Endothelial cell (in vitro differentiated cells): ENCODE measurements around the gene MAPKAPK2. TPM values are rescaled to one million over a fixed set of nuclear protein-coding genes. Genes with fewer than 3 reads are reported as not detected.

ENCODE experiments used
- DNase-seq: peaks from one replicate; pipeline ENCODE4 v3.0.0; 2021; ENCODE audit warnings: low spot score
- H3K27ac Mint-ChIP-seq: one replicate; pipeline ENCODE4 v1.8.0; 2021; ENCODE audit warnings: mixed read lengths, inconsistent platforms; ENCODE audit not compliant: unreplicated experiment
- H3K27me3 Mint-ChIP-seq: one replicate; pipeline ENCODE4 v1.8.0; 2021; ENCODE audit warnings: mild to moderate bottlenecking, moderate library complexity, mixed read lengths, inconsistent platforms; ENCODE audit not compliant: unreplicated experiment
- H3K36me3 Mint-ChIP-seq: one replicate; pipeline ENCODE4 v1.8.0; 2021; ENCODE audit warnings: mild to moderate bottlenecking, low read depth, mixed read lengths, inconsistent platforms; ENCODE audit not compliant: unreplicated experiment
- H3K4me1 Mint-ChIP-seq: one replicate; pipeline ENCODE4 v1.8.0; 2021; ENCODE audit warnings: mild to moderate bottlenecking, mixed read lengths, inconsistent platforms; ENCODE audit not compliant: unreplicated experiment
- H3K4me3 Mint-ChIP-seq: one replicate; pipeline ENCODE4 v1.8.0; 2021; ENCODE audit warnings: mild to moderate bottlenecking, mixed read lengths, inconsistent platforms; ENCODE audit not compliant: unreplicated experiment
- H3K9me3 Mint-ChIP-seq: one replicate; pipeline ENCODE4 v1.8.0; 2021; ENCODE audit warnings: mixed read lengths, inconsistent platforms; ENCODE audit not compliant: unreplicated experiment
- CTCF ChIP-seq: fragments of 200-600 bp; sonication (generic); IDR thresholded peaks from one replicate; pipeline ENCODE4 v1.5.0; 2021; ENCODE audit warnings: antibody characterized with exemption; ENCODE audit not compliant: unreplicated experiment
- total RNA-seq: library from RNA; stranded (reverse); fragmentation: NEBNext Ultra II Directional; extraction: Animal tissue kit (Norgen Biotek cat#: 25700); gene quantifications from one replicate; pipeline ENCODE4 v1.2.1, GENCODE V29; 2021; ENCODE audit not compliant: unreplicated experiment

The MAPKAPK2 gene
- total RNA-seq, 1 donor from 2014 or later = 109 TPM

DNA sequence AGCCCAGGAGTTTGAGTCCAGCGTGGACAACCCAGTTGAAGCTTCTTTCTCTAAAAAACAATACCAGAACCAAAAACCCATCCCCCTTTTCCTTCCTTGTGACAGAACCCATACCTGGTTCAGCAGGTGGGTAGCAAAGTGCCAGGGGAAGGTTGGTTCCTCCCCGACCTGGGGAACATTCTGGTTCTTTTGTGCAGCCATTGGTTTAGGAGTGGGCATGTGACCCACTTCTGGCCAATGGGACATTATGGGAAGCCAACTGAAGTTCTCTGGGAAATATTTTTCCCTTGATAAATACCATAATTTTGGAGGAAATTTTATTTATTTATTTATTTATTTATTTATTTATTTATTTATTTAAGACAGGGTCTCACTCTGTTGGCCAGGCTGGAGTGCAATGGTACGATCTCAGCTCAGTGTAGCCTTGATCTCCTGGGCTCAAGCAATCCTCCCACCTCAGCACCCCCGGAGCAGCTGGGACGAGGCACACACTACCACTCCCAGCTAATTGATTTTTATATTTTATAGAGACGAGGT is 15.8 kb upstream of the MAPKAPK2 start:
- no peak for TF ChIP-seq CTCF
- Mint-ChIP-seq H3K4me1 (peaks cover 25% of the 10 kb centered on the region), H3K27me3 (peaks cover 4% of the 10 kb centered on the region), H3K9me3 (no peaks in the 10 kb centered on the region), H3K4me3 (no peak overlapping the region), H3K27ac (no peak overlapping the region), H3K36me3 (no peaks in the 10 kb centered on the region)
- no peak for DNase-seq

DNA sequence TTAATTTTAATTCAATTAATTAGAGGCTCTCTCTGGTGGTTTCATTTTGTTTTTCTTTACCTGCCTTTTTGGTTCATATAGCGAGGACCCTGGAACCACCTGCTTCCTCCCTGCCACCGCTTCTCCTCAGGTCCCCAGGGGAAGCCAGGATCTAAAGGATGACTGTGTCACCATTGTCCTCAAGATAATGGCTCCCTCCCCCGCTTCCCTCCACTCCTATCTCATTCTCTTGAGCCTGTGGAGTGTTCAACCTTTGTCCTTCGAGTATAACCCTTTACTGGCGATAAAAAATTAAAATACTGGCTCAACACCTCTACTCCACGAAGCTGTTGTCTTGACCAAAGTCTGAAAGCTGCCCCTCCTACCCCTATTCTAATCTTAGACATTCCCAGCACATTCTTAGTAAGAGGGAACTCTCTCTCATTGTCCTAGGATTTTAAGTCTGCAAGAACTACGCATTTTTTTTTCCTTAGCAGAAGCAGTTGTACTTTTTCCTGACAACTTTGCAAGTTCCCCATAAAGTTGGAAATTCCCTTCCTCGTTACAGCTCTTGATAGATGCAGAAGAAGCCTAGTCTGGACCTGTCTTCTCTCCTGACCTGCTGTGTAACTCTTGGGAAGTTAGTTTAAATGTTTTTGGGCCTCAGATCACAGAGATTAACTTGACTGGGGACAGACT is 12.6 kb upstream of the MAPKAPK2 start:
- Mint-ChIP-seq H3K4me3 (no peak overlapping the region), H3K9me3 (no peaks in the 10 kb centered on the region), H3K27ac (no peak overlapping the region), H3K36me3 (no peaks in the 10 kb centered on the region), H3K27me3 (peaks cover 4% of the 10 kb centered on the region), H3K4me1 (peaks cover 23% of the 10 kb centered on the region)
- no peak for DNase-seq
- TF ChIP-seq CTCF = no peak

DNA sequence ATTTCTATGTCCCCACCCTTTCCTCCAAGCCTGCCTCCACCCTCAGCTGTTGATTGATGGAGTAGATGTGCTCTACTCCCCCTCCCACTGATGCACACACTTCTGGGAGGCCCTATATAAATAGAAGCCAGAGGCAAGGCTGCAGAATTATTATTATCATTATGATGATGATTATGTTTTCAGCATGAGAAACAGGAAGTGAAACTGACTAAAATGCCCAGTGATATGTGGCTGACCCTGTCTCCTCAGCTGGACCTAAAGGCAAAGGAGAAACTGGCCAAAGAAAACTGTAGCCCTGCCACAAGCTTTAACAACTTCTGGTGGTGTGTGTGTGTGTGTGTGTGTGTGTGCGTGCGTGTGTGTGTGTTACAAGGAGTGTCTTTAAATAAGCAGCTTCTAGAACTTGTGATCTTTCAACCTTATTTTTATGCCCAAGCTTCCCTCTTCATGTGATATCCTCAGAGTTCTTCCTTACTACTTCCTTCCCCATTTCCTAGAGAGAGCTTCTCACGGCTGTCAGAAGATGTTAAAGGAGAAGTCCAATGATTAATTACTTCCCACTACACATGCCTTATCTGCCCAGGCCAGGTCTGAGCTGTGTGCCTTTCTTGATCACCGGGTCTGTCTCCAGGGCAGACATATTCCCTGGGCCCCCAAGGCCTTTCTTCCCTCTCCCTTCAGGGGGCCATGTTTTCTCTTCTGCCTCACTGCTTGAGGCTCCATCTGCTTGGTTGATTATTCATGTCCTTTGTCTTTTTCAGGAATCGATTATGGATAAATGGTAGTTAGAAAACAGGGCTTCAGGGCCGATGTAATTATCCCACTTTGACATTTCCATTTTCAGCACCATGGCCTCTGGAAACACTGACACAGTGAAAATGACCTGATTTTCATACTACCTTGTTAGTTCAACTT is 11.6 kb upstream of the MAPKAPK2 start:
- Mint-ChIP-seq H3K27ac (no peak overlapping the region), H3K36me3 (no peaks in the 10 kb centered on the region), H3K4me1 (peaks cover 17% of the 10 kb centered on the region), H3K4me3 (no peak overlapping the region), H3K9me3 (no peaks in the 10 kb centered on the region), H3K27me3 (no peaks in the 10 kb centered on the region)
- TF ChIP-seq CTCF = no peak
- no peak for DNase-seq

GRCh38 chr1:206674236-206674635 is 10.5 kb upstream of the MAPKAPK2 start:
- TF ChIP-seq CTCF = no peak
- no peaks in the 10 kb centered on the region for H3K27me3 Mint-ChIP-seq
- H3K4me1 Mint-ChIP-seq = peaks cover 11% of the 10 kb centered on the region
- H3K36me3 Mint-ChIP-seq = no peaks in the 10 kb centered on the region
- no peak overlapping the region for H3K27ac Mint-ChIP-seq
- H3K9me3 Mint-ChIP-seq = no peaks in the 10 kb centered on the region
- DNase-seq = no peak
- H3K4me3 Mint-ChIP-seq = no peak overlapping the region

DNA sequence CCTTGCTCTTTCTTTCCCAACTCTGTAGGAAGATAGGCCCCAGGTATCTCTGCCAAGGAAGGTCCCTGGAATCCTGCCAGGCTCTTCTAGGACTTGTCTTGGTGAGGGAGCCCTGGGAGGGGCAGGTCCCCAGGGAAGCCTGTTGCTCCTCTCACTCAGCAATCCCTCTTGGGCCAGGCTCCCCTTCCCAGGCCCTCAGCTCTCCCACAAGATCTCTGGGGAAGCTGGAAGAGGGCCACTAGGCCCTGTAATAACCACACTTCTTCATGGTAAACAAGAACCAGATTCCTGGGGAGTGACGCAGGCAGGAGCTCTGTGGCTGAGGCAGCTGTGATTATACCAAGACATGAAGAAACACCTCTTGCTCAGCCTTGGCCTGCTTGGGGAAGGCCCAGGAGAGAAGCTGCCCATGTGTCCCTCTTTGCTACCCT is 9.9 kb upstream of the MAPKAPK2 start:
- Mint-ChIP-seq H3K36me3 (no peaks in the 10 kb centered on the region), H3K9me3 (no peaks in the 10 kb centered on the region), H3K27ac (no peak overlapping the region), H3K4me3 (no peak overlapping the region), H3K27me3 (no peaks in the 10 kb centered on the region), H3K4me1 (peaks cover 9% of the 10 kb centered on the region)
- no peak for TF ChIP-seq CTCF
- DNase-seq = no peak
